ENCODE measurements around the gene TSHZ1. TPM values are rescaled to one million over a fixed set of nuclear protein-coding genes. Genes with fewer than 3 reads are reported as not detected.

Gene TSHZ1
- total RNA-seq, 1 experiment from 2014 or later: 9.7 TPM

- H3K4me1 Mint-ChIP-seq (ENCODE audit: insufficient read depth, unreplicated experiment): peaks cover 12% of the 10 kb centered on the region
- DNase-seq (ENCODE audit: unreplicated experiment): no peak
- POLR2A ChIA-PET: no interaction called here
- no peaks in the 10 kb centered on the region for H3K27me3 Mint-ChIP-seq (ENCODE audit: insufficient read depth, unreplicated experiment)
- peaks cover 6% of the 10 kb centered on the region for H3K36me3 Mint-ChIP-seq (ENCODE audit: insufficient read depth, unreplicated experiment)
- TF ChIP-seq CTCF (IDR thresholded peaks at IDR 0.05; ENCODE audit: unreplicated experiment): no peak
- H3K27ac Mint-ChIP-seq (ENCODE audit: low read depth, unreplicated experiment): peak overlapping the region; percentile 65
- H3K4me3 Mint-ChIP-seq (ENCODE audit: unreplicated experiment): no peak overlapping the region
- BruUV-seq (replicated peaks): no TSS peak
- CTCF ChIA-PET: no interaction called here
- intact Hi-C loops (cut with micrococcal nuclease): no loop called here
- no peaks in the 10 kb centered on the region for H3K9me3 Mint-ChIP-seq (ENCODE audit: unreplicated experiment)
Observed at GRCh38 chr18:75280427-75281280, 70.1 kb downstream of the TSHZ1 start.

- Mint-ChIP-seq H3K4me3 (ENCODE audit: unreplicated experiment) (no peak overlapping the region), H3K27me3 (ENCODE audit: insufficient read depth, unreplicated experiment) (no peaks in the 10 kb centered on the region), H3K9me3 (ENCODE audit: unreplicated experiment) (no peaks in the 10 kb centered on the region), H3K4me1 (ENCODE audit: insufficient read depth, unreplicated experiment) (peaks cover 12% of the 10 kb centered on the region), H3K27ac (ENCODE audit: low read depth, unreplicated experiment) (no peak overlapping the region), H3K36me3 (ENCODE audit: insufficient read depth, unreplicated experiment) (peaks cover 13% of the 10 kb centered on the region)
- ChIA-PET POLR2A (no interaction called here), CTCF (no interaction called here)
- no peak for DNase-seq (ENCODE audit: unreplicated experiment)
- no TSS peak for BruUV-seq (replicated peaks)
- intact Hi-C loops (cut with micrococcal nuclease): no loop called here
- TF ChIP-seq CTCF (IDR thresholded peaks at IDR 0.05; ENCODE audit: unreplicated experiment): no peak
Observed at GRCh38 chr18:75282746-75283145, 72.1 kb downstream of the TSHZ1 start.

GRCh38 chr18:75283731-75284130 is 73.1 kb downstream of the TSHZ1 start:
- POLR2A ChIA-PET: no interaction called here
- intact Hi-C loops (cut with micrococcal nuclease): no loop called here
- Mint-ChIP-seq H3K9me3 (ENCODE audit: unreplicated experiment) (no peaks in the 10 kb centered on the region), H3K27ac (ENCODE audit: low read depth, unreplicated experiment) (no peak overlapping the region), H3K4me3 (ENCODE audit: unreplicated experiment) (no peak overlapping the region), H3K36me3 (ENCODE audit: insufficient read depth, unreplicated experiment) (peaks cover 13% of the 10 kb centered on the region), H3K4me1 (ENCODE audit: insufficient read depth, unreplicated experiment) (peaks cover 12% of the 10 kb centered on the region), H3K27me3 (ENCODE audit: insufficient read depth, unreplicated experiment) (no peaks in the 10 kb centered on the region)
- DNase-seq (ENCODE audit: unreplicated experiment): no peak
- no TSS peak for BruUV-seq (replicated peaks)
- CTCF ChIA-PET: no interaction called here
- no peak for TF ChIP-seq CTCF (IDR thresholded peaks at IDR 0.05; ENCODE audit: unreplicated experiment)

- CTCF ChIA-PET: interaction anchor here (0.6 to 1.5 kb wide), 3 partner anchors 13 to 1127 kb away, joined by 3 to 4 read pairs (median 4); no protein-coding TSS in a partner anchor
- intact Hi-C loops (cut with micrococcal nuclease): no loop called here
- Mint-ChIP-seq H3K4me1 (ENCODE audit: insufficient read depth, unreplicated experiment) (peaks cover 12% of the 10 kb centered on the region), H3K36me3 (ENCODE audit: insufficient read depth, unreplicated experiment) (peaks cover 13% of the 10 kb centered on the region), H3K27ac (ENCODE audit: low read depth, unreplicated experiment) (no peak overlapping the region), H3K27me3 (ENCODE audit: insufficient read depth, unreplicated experiment) (no peaks in the 10 kb centered on the region), H3K4me3 (ENCODE audit: unreplicated experiment) (no peak overlapping the region), H3K9me3 (ENCODE audit: unreplicated experiment) (no peaks in the 10 kb centered on the region)
- POLR2A ChIA-PET: no interaction called here
- TF ChIP-seq CTCF (IDR thresholded peaks at IDR 0.05; ENCODE audit: unreplicated experiment): no peak
- no TSS peak for BruUV-seq (replicated peaks)
- DNase-seq (ENCODE audit: unreplicated experiment): no peak
Observed at GRCh38 chr18:75284566-75284965, 74.0 kb downstream of the TSHZ1 start.
